A549 (cell line): ENCODE data around the gene GDPD3. TPM values are rescaled to one million over a fixed set of nuclear protein-coding genes. Genes with fewer than 3 reads are reported as not detected.

Experiments used
- ATAC-seq, 2 experiments: fragments of 200-7000 bp in 1 of 2; fragments of >200 bp in 1 of 2; cut with Nextera tagmentation in 1 of 2; cut with Tn5 transposase in 1 of 2; 3 replicates each; pipeline versions ENCODE4 v1.8.0 to v1.9.1; 2018 to 2020; ENCODE audit warnings: mild to moderate bottlenecking in 1 of 2, moderate library complexity in 1 of 2
- CTCF ChIA-PET: fragments of 300-600 bp; sonication (Branson Sonifier 250); formaldehyde crosslinking; extraction: SDS; loops from one replicate; lab custom pipeline; 2021; ENCODE audit warnings: antibody characterized with exemption, inconsistent platforms; lab: Yijun Ruan, JAX
- POLR2A ChIA-PET: fragments of 350-600 bp; formaldehyde crosslinking; extraction: SDS; loops from one replicate; lab custom pipeline; 2021; ENCODE audit warnings: antibody characterized with exemption, inconsistent platforms; lab: Yijun Ruan, JAX
- DNase-seq, 2 experiments: peaks; one replicate each; pipeline versions ENCODE4 v3.0.0 to v3.0.0-alpha.2; 2011 to 2016; ENCODE audit warnings: low read depth in 1 of 2, low spot score in 1 of 2
- FAIRE-seq: peaks from 2 replicates; lab custom pipeline; 2011; peaks lifted over from hg19 to GRCh38; lab: Jason Lieb, UNC
- H3K27ac ChIP-seq, 2 experiments: fragments of >200 bp; sonication (Bioruptor Twin); formaldehyde crosslinking; 3 replicates each; pipeline ENCODE4 v1.5.1; 2016 to 2017
- H3K4me1 ChIP-seq: fragments of >200 bp; sonication (Bioruptor Twin); formaldehyde crosslinking; 3 replicates; pipeline ENCODE4 v1.6.1; 2016
- H3K4me2 ChIP-seq: fragments of >200 bp; sonication (Bioruptor Twin); formaldehyde crosslinking; 3 replicates; pipeline ENCODE4 v1.6.1; 2016
- H3K4me3 ChIP-seq: fragments of >200 bp; sonication (Bioruptor Twin); formaldehyde crosslinking; 3 replicates; pipeline ENCODE4 v1.5.1; 2016
- H3K9me3 ChIP-seq: fragments of >200 bp; sonication (Bioruptor Twin); formaldehyde crosslinking; 3 replicates; pipeline ENCODE4 v1.6.1; 2016
- BHLHE40 ChIP-seq: IDR thresholded peaks from 2 replicates; pipeline ENCODE4 v1.6.1; 2012; ENCODE audit warnings: low read depth, low read length, inconsistent platforms
- CBX2 ChIP-seq: fragments of 200-600 bp; sonication (generic); IDR thresholded peaks from 2 replicates; pipeline ENCODE4 v1.6.1; 2016; ENCODE audit warnings: low read depth, mild to moderate bottlenecking, borderline replicate concordance
- CBX8 ChIP-seq: fragments of 200-600 bp; sonication (generic); IDR thresholded peaks from 2 replicates; pipeline ENCODE4 v1.6.1; 2016
- E2F6 ChIP-seq: IDR thresholded peaks from 2 replicates; pipeline ENCODE4 v1.6.1; 2012; ENCODE audit warnings: low read depth, borderline replicate concordance
- FOSB ChIP-seq: fragments of 250-450 bp; sonication (Bioruptor Pico); IDR thresholded peaks from 2 replicates; pipeline ENCODE4 v1.5.0; 2020; ENCODE audit warnings: mild to moderate bottlenecking, moderate library complexity
- GATA3 ChIP-seq: IDR thresholded peaks from 2 replicates; pipeline ENCODE4 v1.6.1; 2012; ENCODE audit warnings: borderline replicate concordance
- HMGXB4 ChIP-seq: fragments of 250-450 bp; sonication (Bioruptor Pico); IDR thresholded peaks from 2 replicates; pipeline ENCODE4 v1.5.0; 2021; ENCODE audit warnings: mild to moderate bottlenecking, moderate library complexity, borderline replicate concordance
- HOXA7 ChIP-seq: fragments of 250-450 bp; sonication (Bioruptor Pico); IDR thresholded peaks from 2 replicates; pipeline ENCODE4 v1.5.0; 2020; ENCODE audit warnings: mild to moderate bottlenecking, moderate library complexity
- JUN ChIP-seq, 2 experiments: fragments of >200 bp; sonication (Bioruptor Twin); formaldehyde crosslinking; IDR thresholded peaks; 2 replicates in 1 of 2; 3 replicates in 1 of 2; pipeline ENCODE4 v1.6.1; 2016 to 2017
- MAFK ChIP-seq: fragments of 450-650 bp; IDR thresholded peaks from 2 replicates; pipeline ENCODE4 v1.6.1; 2014; ENCODE audit not compliant: partially characterized antibody
- NPAS2 ChIP-seq: fragments of 250-450 bp; sonication (Bioruptor Pico); IDR thresholded peaks from 2 replicates; pipeline ENCODE4 v1.8.0; 2022; ENCODE audit warnings: mild to moderate bottlenecking, moderate library complexity, borderline replicate concordance
- REST ChIP-seq: fragments of 200-600 bp; sonication (generic); IDR thresholded peaks from 2 replicates; pipeline ENCODE4 v1.6.1; 2016; ENCODE audit warnings: antibody characterized with exemption, mild to moderate bottlenecking, moderate library complexity
- RFX5 ChIP-seq: fragments of 450-650 bp; IDR thresholded peaks from 2 replicates; pipeline ENCODE4 v1.7.1; 2014; ENCODE audit warnings: antibody characterized with exemption, mild to moderate bottlenecking, moderate library complexity
- SMC3 ChIP-seq: fragments of >200 bp; sonication (Bioruptor Twin); formaldehyde crosslinking; IDR thresholded peaks from 3 replicates; pipeline ENCODE4 v1.6.1; 2018; ENCODE audit warnings: inconsistent platforms
- SREBF2 ChIP-seq: fragments of 450-650 bp; IDR thresholded peaks from 2 replicates; pipeline ENCODE4 v1.6.1; 2014; ENCODE audit warnings: mild to moderate bottlenecking, moderate library complexity
- WGBS: methylation state at CpG from one replicate; pipeline ENCODE4 v1.1.6; 2017; ENCODE audit errors: missing lambda C conversion rate; 5-methylcytosine and 5-hydroxymethylcytosine counted together
- polyA plus RNA-seq, 4 experiments: library from polyadenylated mRNA; depleted of rRNA in 3 of 4; stranded (reverse); fragments of >200 nt; fragmentation: RNase III in 1 of 4; extraction: RNeasy Plus Mini Kit Qiagen cat#74134 plus additional on column Dnase treatment in 1 of 4; gene quantifications; 2 replicates in 3 of 4; 3 replicates in 1 of 4; pipeline ENCODE4 v1.2.3, GENCODE V29; 2011 to 2017
- TF ChIP-seq, protein P1 (sequence below): fragments of >200 bp; sonication (Bioruptor Twin); formaldehyde crosslinking; IDR thresholded peaks from 3 replicates; pipeline ENCODE4 v1.6.1; 2016
- TF ChIP-seq, protein P2 (sequence below): IDR thresholded peaks from 2 replicates; pipeline ENCODE4 v1.6.1; 2012

The GDPD3 gene
- polyA plus RNA-seq, 2 of the 4 experiments (the other 2 are of a cell fraction), result 0.58 to 1.8 TPM

DNA sequence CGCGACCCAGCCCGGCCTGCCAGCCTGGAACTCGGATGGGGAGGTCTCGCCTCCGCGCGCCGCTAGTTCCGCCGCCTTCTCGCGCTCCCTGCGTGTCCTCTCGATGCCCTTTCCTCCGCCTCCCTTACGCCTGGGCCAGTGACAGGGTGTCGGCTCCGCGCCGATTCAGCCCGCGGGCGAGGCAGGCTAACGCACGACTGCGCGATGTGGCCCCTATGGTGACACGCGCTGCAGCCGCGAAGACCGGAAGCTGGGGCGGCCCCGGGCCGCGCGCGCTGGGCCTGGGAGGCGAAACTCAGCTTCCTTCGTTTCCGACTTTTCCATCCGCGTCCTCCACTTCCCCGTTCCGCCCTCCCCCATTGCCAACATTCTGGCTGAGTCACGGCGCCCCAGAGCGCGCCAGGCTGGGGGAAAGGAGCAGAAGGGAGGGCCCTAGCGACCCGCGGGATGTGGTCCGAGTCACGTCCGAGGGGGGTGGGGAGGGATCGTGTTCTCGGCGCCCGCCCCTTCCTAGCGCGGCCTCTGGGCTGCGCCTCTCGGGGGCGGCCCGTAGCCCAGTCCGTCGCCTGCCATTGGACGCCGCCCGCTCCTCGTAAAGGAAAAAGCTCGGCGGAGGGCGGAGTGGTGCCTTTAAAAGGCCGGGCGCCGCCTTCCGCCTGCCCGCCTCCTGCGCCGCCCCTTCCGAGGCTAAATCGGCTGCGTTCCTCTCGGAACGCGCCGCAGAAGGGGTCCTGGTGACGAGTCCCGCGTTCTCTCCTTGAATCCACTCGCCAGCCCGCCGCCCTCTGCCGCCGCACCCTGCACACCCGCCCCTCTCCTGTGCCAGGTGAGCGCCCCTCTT is 48.0 kb downstream of the GDPD3 start, which contains the start of gene ALDOA (continued):
- TF ChIP-seq HMGXB4 (0 out of 2 replicates have a peak, but pooled peaks have one; percentile 5), BHLHE40 (no peak), CBX8 (no peak), CBX2 (no peak), NPAS2 (CRISPR knock-in tag) (no peak), RFX5 (no peak; the same call in 1 of the 2 replicates), REST (no peak), SMC3 (no peak), E2F6 (peak; percentile 95), MAFK (peak; percentile 91)
- TF ChIP-seq, all 56 proteins: peak for 24

- no peak for TF ChIP-seq JUN (IDR thresholded peaks at IDR 0.05)
- no peak for TF ChIP-seq SREBF2
- TF ChIP-seq GATA3, result no peak
- no peak for TF ChIP-seq SMC3
- no peak for TF ChIP-seq HMGXB4
- TF ChIP-seq HOXA7, result no peak
- TF ChIP-seq FOSB (CRISPR knock-in tag), result no peak
- TF ChIP-seq, protein P1, sequence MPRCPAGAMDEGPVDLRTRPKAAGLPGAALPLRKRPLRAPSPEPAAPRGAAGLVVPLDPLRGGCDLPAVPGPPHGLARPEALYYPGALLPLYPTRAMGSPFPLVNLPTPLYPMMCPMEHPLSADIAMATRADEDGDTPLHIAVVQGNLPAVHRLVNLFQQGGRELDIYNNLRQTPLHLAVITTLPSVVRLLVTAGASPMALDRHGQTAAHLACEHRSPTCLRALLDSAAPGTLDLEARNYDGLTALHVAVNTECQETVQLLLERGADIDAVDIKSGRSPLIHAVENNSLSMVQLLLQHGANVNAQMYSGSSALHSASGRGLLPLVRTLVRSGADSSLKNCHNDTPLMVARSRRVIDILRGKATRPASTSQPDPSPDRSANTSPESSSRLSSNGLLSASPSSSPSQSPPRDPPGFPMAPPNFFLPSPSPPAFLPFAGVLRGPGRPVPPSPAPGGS, result no peak
- TF ChIP-seq MAFK, result no peak
- TF ChIP-seq, protein P2, sequence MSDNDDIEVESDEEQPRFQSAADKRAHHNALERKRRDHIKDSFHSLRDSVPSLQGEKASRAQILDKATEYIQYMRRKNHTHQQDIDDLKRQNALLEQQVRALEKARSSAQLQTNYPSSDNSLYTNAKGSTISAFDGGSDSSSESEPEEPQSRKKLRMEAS, result no peak
- TF ChIP-seq, all 56 proteins: peak for 0
- CTCF ChIA-PET, result interaction anchor here (3.3 to 9.9 kb wide), 5 partner anchors 10 to 33 kb away, joined by 13 to 119 read pairs (median 44); partner anchors contain the start of genes PPP4C, TBX6 and TLCD3B
- ATAC-seq, result peak in 1 of 2 experiments; percentile 7; a peak in 3 of 6 replicates
- Histone ChIP-seq H3K27ac (peak overlapping the region; percentile 96 to 97), H3K4me1 (peaks cover 34% of the 10 kb centered on the region), H3K9me3 (no peaks in the 10 kb centered on the region), H3K4me2 (peak overlapping the region; percentile 90), H3K4me3 (peak overlapping the region; percentile 73)
- DNase-seq, result no peak
- under 1% methylated on average over 19 of the region's 25 CpGs for WGBS
- no peak for FAIRE-seq
- POLR2A ChIA-PET, result interaction anchor here (0.5 to 3.5 kb wide), 14 partner anchors 10 to 1094 kb away, joined by 3 to 67 read pairs (median 8); partner anchors contain the start of genes KIF22, PPP4C, TBX6 and YPEL3
Observed at GRCh38 chr16:30064729-30065101, 48.6 kb downstream of the GDPD3 start.
